Activated T-helper 1 cell treated with anti-CD3 and anti-CD28 coated beads, Interleukin-12 subunit alpha, Interleukin-12 subunit beta, Interleukin-2, Interleukin-4 antibody, amounts not matched to agents 30 ng/mL and 10 ng/mL and 1 ng/mL, durations not matched to agents 14 hours and 24 hours and 36 hours (primary cell): Measurements from ENCODE around the gene NVL. TPM values are rescaled to one million over a fixed set of nuclear protein-coding genes. Genes with fewer than 3 reads are reported as not detected.
A peak's percentile ranks its signal among the peaks of the same experiment; 100 is the strongest.

Experiments
- DNase-seq: peaks from one replicate; pipeline ENCODE4 v3.0.0; 2021; ENCODE audit warnings: low spot score
- H3K27ac Mint-ChIP-seq: one replicate; pipeline ENCODE4 v1.8.0; 2021; ENCODE audit warnings: mild to moderate bottlenecking, mixed read lengths
- H3K27me3 Mint-ChIP-seq: one replicate; pipeline ENCODE4 v1.8.0; 2022; ENCODE audit warnings: mild to moderate bottlenecking, moderate library complexity, mixed read lengths; ENCODE audit not compliant: insufficient read depth
- H3K36me3 Mint-ChIP-seq: one replicate; pipeline ENCODE4 v1.8.0; 2021; ENCODE audit warnings: low read depth, mixed read lengths
- H3K4me1 Mint-ChIP-seq: one replicate; pipeline ENCODE4 v1.8.0; 2021; ENCODE audit warnings: low read depth, mixed read lengths
- H3K4me3 Mint-ChIP-seq: one replicate; pipeline ENCODE4 v1.8.0; 2021; ENCODE audit warnings: mild to moderate bottlenecking, moderate library complexity, mixed read lengths
- H3K9me3 Mint-ChIP-seq: one replicate; pipeline ENCODE4 v1.8.0; 2021; ENCODE audit warnings: mixed read lengths
- intact Hi-C: fragments of 100-400 bp; cut with micrococcal nuclease; formaldehyde crosslinking; loops from one replicate; pipeline ENCODE4 v1.15.1; 2024
- total RNA-seq: library from RNA; stranded (reverse); gene quantifications from 2 replicates; pipeline ENCODE4 v1.2.3, GENCODE V29; 2022

The NVL gene
- total RNA-seq, result 47.2 and 47.6 TPM in 2 replicates

- Mint-ChIP-seq H3K9me3 (no peaks in the 10 kb centered on the region), H3K4me3 (peak within 1 kb of the TSS; percentile 98), H3K36me3 (peaks cover 6% of the 10 kb centered on the region), H3K27me3 (no peaks in the 10 kb centered on the region), H3K27ac (peak within 1 kb of the TSS; percentile 100), H3K4me1 (peaks cover 45% of the 10 kb centered on the region)
- peak; percentile 76 for DNase-seq
- intact Hi-C loops, result loop anchor here (1.0 to 10.0 kb wide), 8 partner anchors 26 to 498 kb away; partner anchors contain the start of genes CNIH4 and WDR26
These were observed at the start of gene NVL for GRCh38 chr1:224329842-224330753. NVL (minus strand) TSS chr1:224330172; CDS start chr1:224330127, 45 bp downstream.

GRCh38 chr1:224378855-224379631 is 49.1 kb upstream of the NVL start:
- H3K9me3 Mint-ChIP-seq, result no peaks in the 10 kb centered on the region
- H3K27me3 Mint-ChIP-seq, result no peaks in the 10 kb centered on the region
- peak overlapping the region; percentile 59 for H3K4me3 Mint-ChIP-seq
- intact Hi-C loops, result no loop called here
- peaks cover 63% of the 10 kb centered on the region for H3K36me3 Mint-ChIP-seq
- peak overlapping the region; percentile 43 for H3K27ac Mint-ChIP-seq
- H3K4me1 Mint-ChIP-seq, result peaks cover 89% of the 10 kb centered on the region
- DNase-seq, result no peak

- H3K27me3 Mint-ChIP-seq, result no peaks in the 10 kb centered on the region
- DNase-seq, result no peak
- peaks cover 91% of the 10 kb centered on the region for H3K4me1 Mint-ChIP-seq
- intact Hi-C loops, result loop anchor here (1.0 to 2.0 kb wide), 3 partner anchors 21 to 209 kb away; partner anchors contain the start of gene CNIH4
- H3K4me3 Mint-ChIP-seq, result peak overlapping the region; percentile 66
- peaks cover 70% of the 10 kb centered on the region for H3K36me3 Mint-ChIP-seq
- H3K9me3 Mint-ChIP-seq, result no peaks in the 10 kb centered on the region
- peak overlapping the region; percentile 94 for H3K27ac Mint-ChIP-seq
These were observed 47.7 kb upstream of the NVL start for GRCh38 chr1:224377676-224378006.

- Mint-ChIP-seq H3K27ac (peak overlapping the region; percentile 84), H3K27me3 (no peaks in the 10 kb centered on the region), H3K36me3 (peaks cover 74% of the 10 kb centered on the region), H3K9me3 (no peaks in the 10 kb centered on the region), H3K4me1 (peaks cover 85% of the 10 kb centered on the region), H3K4me3 (peak overlapping the region; percentile 63)
- intact Hi-C loops, result no loop called here
- DNase-seq, result no peak
These were observed 45.1 kb upstream of the NVL start for GRCh38 chr1:224375059-224375458.

- Mint-ChIP-seq H3K4me3 (no peak overlapping the region), H3K27me3 (no peaks in the 10 kb centered on the region), H3K9me3 (no peaks in the 10 kb centered on the region), H3K36me3 (peaks cover 77% of the 10 kb centered on the region), H3K27ac (no peak overlapping the region), H3K4me1 (peaks cover 85% of the 10 kb centered on the region)
- no peak for DNase-seq
- intact Hi-C loops, result no loop called here
These were observed 43.1 kb upstream of the NVL start for GRCh38 chr1:224373008-224373590.

- intact Hi-C loops, result loop anchor here (1.0 kb wide), 2 partner anchors 11 to 12 kb away; no protein-coding TSS in a partner anchor
- H3K9me3 Mint-ChIP-seq, result no peaks in the 10 kb centered on the region
- H3K27me3 Mint-ChIP-seq, result no peaks in the 10 kb centered on the region
- peaks cover 74% of the 10 kb centered on the region for H3K4me1 Mint-ChIP-seq
- DNase-seq, result no peak
- H3K36me3 Mint-ChIP-seq, result peaks cover 72% of the 10 kb centered on the region
- H3K27ac Mint-ChIP-seq, result peak overlapping the region; percentile 75
- peak overlapping the region; percentile 53 for H3K4me3 Mint-ChIP-seq
These were observed 38.4 kb upstream of the NVL start for GRCh38 chr1:224368409-224368808.

- Mint-ChIP-seq H3K36me3 (peaks cover 33% of the 10 kb centered on the region), H3K27me3 (no peaks in the 10 kb centered on the region), H3K4me1 (peaks cover 49% of the 10 kb centered on the region), H3K9me3 (no peaks in the 10 kb centered on the region), H3K27ac (peak overlapping the region; percentile 63), H3K4me3 (peak overlapping the region; percentile 43)
- intact Hi-C loops, result loop anchor here (5.0 kb wide), 2 partner anchors 138 to 1647 kb away; partner anchors contain the start of genes AIDA and BROX
- DNase-seq, result no peak
These were observed 29.2 kb upstream of the NVL start for GRCh38 chr1:224359207-224359606.

GRCh38 chr1:224358237-224358636 is 28.3 kb upstream of the NVL start:
- no peaks in the 10 kb centered on the region for H3K9me3 Mint-ChIP-seq

GRCh38 chr1:224357626-224358124 is 27.7 kb upstream of the NVL start:
- Mint-ChIP-seq H3K36me3 (peaks cover 22% of the 10 kb centered on the region), H3K27me3 (no peaks in the 10 kb centered on the region), H3K9me3 (no peaks in the 10 kb centered on the region), H3K4me3 (peak overlapping the region; percentile 87), H3K4me1 (peaks cover 35% of the 10 kb centered on the region), H3K27ac (peak overlapping the region; percentile 80)
- intact Hi-C loops, result loop anchor here (1.0 to 5.0 kb wide), 4 partner anchors 11 to 1645 kb away; partner anchors contain the start of genes AIDA and BROX
- no peak for DNase-seq

More at GRCh38 chr1:224358237-224358636, 28.3 kb upstream of the NVL start:
- peaks cover 40% of the 10 kb centered on the region for H3K4me1 Mint-ChIP-seq
- H3K27ac Mint-ChIP-seq, result no peak overlapping the region
- intact Hi-C loops, result loop anchor here (5.0 kb wide), 2 partner anchors 139 to 1646 kb away; partner anchors contain the start of genes AIDA and BROX
- H3K27me3 Mint-ChIP-seq, result no peaks in the 10 kb centered on the region
- no peak for DNase-seq
- peak overlapping the region; percentile 87 for H3K4me3 Mint-ChIP-seq
- peaks cover 25% of the 10 kb centered on the region for H3K36me3 Mint-ChIP-seq

- DNase-seq, result peak; percentile 89
- peaks cover 28% of the 10 kb centered on the region for H3K4me1 Mint-ChIP-seq
- intact Hi-C loops, result loop anchor here (1.0 to 5.0 kb wide), 10 partner anchors 11 to 1645 kb away; partner anchors contain the start of genes AIDA, BROX, FBXO28 and NVL
- H3K27me3 Mint-ChIP-seq, result no peaks in the 10 kb centered on the region
- peaks cover 17% of the 10 kb centered on the region for H3K36me3 Mint-ChIP-seq
- peak within 1 kb of the TSS; percentile 93 for H3K27ac Mint-ChIP-seq
- peak within 1 kb of the TSS; percentile 93 for H3K4me3 Mint-ChIP-seq
- H3K9me3 Mint-ChIP-seq, result no peaks in the 10 kb centered on the region
These were observed 27.0 kb upstream of the NVL start, which contains the start of gene CNIH4 for GRCh38 chr1:224356685-224357625. CNIH4 (plus strand) TSS chr1:224356879; CDS start chr1:224356925, 46 bp downstream.
